ENCODE results near the gene ADGRB3.
"Not testable (repeated sequence)": the region's sequence is repeated elsewhere in the genome, so short reads cannot be mapped to it uniquely, and the experiment has no call there.

ADGRB3 gene

DNA sequence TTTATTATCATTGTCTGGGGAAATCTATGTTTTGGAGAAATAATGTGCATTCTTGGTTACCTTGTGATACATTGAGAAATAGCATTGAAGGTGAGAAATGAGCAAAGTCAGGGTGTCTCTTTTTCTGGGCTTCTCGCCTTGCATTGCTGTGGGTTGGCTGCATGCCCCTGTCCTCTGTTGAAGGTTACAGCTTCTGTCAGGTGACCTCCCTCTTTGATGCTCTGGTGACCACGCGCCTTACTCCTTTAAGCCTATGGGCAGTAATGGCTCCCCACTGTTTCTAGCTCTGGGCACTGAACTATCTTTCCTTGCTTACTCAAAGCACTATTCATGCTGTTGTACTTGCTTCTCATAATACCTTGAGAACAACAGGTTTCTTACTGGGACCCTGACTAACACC lies 14.6 kb downstream of the ADGRB3 start:
- DNase-seq (ENCODE audit: low read depth in 1 of 2, low spot score in 1 of 2): no peak

DNA sequence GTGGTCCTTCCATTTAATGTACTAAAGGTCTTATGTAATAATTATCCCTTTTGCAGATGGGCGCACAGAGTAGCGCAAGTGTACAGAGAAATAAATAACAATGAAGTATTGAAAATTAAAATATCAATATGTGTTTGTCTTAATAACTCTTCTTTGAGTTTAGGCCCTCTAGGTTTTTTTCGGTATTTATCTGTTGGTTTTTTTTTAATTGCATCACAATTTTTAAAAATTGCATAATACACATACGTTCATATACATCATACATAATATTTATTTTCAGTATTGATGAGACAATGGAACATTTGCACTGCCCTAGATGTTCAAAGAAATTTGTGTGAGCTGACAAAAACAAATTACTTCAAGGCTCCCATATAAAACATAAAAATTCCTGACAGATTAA lies 15.1 kb downstream of the ADGRB3 start:
- DNase-seq (ENCODE audit: low read depth in 1 of 2, low spot score in 1 of 2): no peak

DNA sequence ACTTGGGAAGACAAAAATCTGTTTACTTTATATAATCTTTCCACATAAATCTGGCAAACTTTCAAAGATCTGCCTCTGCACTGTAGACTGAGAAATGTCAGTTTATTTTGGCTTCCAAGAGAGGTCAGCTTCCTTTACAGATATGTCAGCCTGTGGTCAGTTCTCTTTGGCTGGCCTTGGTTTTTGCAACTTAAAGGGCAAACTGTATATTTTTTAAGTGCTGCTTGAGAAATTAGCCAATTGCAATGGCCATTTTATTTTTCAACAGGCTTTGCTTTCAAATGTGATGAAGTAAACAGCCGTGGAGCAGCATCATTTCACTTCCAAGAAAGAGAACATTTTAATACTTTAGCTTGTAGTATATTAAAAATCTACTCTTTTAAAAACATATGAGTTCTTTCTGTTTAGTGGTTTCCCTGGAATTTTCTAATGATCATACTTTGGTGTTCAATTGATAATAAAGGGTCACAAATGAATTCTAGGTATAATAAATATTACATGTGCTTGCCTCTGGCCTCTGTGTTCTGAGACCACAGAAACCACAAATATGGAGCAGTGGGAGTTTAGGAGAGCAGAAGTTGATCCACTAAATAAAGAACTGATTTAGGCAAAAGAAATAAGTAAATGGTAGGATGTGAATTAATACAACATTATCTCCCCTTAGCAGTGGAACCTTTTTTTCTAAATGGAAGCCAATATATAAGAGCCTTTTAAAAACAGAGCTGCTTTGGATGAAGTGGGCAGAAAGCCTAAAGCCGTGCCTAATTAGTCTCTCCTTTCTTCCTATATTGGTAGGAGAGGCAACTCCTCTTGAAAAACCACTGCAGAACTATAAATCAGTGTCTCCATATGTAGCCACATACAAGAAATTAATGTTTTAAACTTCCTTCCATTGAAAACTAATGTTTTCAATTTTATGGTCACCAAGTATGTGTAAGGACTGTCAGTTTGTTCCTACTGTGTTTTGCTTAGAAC lies 16.2 kb downstream of the ADGRB3 start:
- DNase-seq (ENCODE audit: low read depth in 1 of 2, low spot score in 1 of 2): no peak

DNA sequence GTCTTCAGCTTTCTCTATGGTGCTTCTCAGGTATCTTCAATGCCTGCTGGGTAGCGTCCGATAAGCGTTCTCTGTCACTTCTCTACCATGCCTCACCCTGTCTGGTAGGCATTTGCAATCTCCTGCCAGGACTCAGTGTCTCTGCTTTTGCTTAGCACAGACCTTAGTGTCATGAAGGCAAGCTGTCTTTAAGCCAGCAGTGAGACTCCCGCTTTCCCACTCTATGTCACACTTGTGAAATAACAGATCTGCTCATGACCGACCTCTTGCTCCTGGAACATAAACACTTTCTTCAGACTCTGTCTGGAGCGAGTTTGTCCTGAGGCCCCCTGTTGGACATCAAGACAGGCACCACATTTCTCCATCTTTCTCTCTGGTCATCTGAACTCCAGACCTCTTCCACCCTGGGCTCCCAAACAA lies 17.0 kb downstream of the ADGRB3 start:
- DNase-seq (ENCODE audit: low read depth in 1 of 2, low spot score in 1 of 2): no peak

DNA sequence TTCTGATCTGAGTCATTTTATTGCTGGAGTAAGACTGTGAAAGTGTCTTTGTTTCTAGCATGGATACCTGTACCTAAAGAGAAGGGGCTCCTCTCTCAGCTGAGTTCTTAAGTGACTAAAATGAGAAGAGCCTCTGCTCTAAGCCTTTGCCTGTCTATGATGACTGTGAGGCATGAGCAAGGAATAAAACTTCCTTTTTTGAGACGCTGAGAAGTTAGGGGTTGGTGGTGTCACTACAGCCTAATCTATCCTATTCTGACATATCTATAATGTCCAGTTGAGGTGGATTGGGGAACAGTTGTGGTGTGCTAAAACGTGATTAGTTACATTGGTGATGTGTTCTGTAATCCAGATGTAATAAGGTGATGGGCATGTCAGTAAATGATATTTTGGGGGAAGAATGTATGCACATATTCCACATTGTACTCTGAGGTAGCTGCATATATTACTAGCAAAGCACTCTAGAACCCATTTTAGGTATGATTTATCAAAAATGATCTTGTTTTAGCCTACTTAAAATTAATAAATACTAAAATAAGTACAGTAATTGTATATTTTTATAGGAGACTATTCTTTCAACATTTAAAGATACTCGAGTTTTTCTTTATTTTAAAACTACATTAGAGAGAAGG lies 18.1 kb downstream of the ADGRB3 start:
- DNase-seq (ENCODE audit: low read depth in 1 of 2, low spot score in 1 of 2): no peak

DNA sequence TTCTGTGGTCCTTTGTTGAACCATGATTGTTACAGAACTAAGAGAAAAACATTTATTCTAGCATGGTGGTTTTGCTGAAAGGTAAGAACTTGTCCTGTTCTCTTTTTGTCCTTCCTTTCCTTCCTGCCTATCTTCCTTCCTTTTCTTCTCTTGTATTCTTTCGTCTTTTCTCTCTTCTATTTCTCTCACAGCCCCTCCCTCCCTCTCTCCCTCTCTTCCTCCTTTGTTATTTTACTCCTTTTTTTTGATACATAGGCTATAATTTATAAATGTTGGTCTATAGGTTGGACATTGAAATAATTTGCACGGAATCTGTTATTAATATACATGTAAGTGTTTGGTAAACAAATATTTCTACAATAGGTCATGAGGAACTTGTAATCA lies 18.6 kb downstream of the ADGRB3 start:
- DNase-seq (ENCODE audit: low read depth in 1 of 2, low spot score in 1 of 2): no peak

DNA sequence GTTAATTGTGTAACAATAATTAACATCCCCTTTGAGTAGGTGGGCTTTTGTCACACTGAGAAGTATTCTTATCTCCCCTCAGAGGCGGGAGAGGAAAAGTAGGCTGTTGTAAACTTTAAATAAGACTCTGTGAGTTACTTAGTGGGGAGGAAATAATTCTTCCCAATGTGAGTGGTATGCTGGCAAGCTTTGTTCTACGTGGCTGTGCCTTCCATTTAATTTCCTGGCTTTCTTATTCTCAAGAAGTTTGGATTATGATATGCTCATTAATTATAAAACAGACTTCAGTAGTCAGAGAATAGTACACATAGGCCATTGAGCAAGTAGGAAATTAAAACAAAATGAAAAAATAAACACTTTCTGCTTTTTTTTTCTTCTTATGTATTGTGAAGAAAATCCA lies 19.1 kb downstream of the ADGRB3 start:
- no peak for DNase-seq (ENCODE audit: low read depth in 1 of 2, low spot score in 1 of 2)

DNA sequence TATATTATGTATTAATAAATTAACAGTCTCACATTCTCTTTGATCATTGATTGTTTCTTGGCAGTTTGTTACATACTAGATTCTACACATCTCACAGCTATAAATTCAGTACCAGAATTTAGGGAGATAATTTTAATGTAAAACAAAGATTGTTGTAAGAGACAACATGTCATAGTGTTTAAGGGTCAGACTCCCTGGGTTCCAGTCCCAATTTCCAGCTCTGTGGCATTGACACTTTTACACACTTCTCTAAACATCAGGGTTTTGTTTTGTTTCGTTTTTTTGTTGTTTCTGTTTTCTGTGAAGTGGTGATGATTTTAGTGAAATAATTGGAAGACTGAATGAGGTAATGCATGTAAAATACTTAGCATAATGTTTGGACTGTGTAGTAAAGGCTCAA lies 19.9 kb downstream of the ADGRB3 start:
- no peak for DNase-seq (ENCODE audit: low read depth in 1 of 2, low spot score in 1 of 2)

DNA sequence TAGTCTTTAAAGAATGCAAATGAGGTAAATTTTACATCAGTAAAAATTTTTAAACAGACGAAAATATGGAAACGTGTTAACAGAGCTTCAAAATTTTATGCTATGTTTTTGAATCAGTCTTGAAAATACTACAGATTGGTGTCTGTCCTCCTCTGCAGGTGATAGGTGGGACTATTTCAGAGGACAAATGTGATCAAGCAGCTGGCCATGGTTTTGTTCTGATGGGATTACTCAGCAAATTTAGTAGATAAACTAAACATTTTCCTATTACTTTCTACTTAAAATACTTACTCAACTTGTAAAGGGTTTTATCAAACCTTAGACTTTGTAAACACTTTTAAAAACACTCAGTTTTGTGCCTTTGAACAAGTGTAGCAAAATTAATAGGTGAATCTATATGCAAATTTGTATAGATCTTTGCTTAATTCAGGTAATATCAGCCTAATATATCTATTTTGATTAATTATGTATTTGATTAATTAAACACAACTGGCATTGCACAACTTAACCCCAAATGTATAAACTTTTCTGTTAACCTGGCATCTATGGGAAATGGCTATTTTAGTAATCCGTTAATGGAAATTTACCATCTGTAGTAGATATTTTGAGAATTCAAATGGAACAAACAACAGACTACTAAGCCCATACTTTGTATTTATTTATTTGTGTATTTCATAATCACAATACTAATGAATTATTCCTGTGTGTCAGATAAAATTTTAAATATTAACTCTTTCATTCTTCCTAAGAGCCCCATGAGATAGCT lies 22.5 kb downstream of the ADGRB3 start:
- no peak for DNase-seq (ENCODE audit: low read depth in 1 of 2, low spot score in 1 of 2)

DNA sequence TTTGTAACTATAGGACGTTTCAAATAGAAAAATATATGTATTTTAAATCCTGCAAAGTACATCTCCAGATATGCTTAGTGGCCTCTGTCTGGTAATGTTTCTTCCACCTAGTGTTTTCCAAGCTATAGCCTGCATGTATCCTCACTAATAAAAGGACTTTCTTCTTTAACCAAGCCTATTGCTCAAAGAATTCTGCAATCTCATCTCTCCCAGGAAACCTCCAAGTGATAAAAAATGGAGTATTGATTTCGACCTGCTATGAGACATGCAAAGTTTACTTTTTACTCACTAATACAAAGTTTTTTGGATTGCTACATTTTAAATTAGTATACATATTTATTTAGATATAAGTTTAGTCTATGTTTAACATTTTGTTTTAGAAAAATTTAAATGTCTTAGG lies 23.3 kb downstream of the ADGRB3 start:
- no peak for DNase-seq (ENCODE audit: low read depth in 1 of 2, low spot score in 1 of 2)

DNA sequence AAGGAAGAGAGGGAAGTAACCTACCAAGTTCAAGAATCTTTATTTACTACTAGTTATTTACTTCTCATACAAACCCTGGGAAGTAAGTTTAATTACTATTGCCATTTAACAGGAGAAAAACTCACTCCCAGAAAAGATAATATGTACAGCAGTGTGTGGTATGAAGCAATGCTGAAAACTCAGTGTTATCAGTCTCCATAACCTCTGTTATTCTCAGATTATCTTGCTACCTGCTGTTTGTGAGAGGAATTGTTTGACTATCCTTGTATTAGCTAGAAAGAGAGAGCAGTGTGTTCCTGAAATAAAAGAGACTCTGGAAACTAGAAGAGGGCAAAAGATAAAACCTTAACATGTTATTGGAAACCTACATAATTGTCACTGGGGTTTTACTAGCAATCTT lies 38.2 kb downstream of the ADGRB3 start:
- no peak for DNase-seq (ENCODE audit: low read depth in 1 of 2, low spot score in 1 of 2)

DNA sequence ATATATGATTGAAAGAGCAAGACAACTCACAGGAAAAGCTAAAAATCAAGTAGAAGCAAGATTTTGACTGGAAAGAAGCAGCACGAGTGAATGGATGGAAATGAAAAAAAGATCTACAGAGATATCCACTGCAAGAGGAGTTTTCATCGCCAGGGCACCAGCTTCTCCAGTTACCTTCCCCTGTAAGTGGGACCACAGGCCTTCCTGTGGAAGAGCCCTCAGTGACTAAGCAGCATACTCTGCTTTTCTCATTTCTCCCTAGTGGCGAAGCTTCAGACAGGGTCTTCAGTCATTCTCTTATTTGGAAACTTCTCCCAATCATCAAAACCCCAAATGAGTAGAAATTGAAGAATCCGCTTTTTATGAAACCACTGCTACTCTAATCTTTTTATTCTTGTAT lies 40.5 kb downstream of the ADGRB3 start:
- DNase-seq (ENCODE audit: low read depth in 1 of 2, low spot score in 1 of 2): no peak

DNA sequence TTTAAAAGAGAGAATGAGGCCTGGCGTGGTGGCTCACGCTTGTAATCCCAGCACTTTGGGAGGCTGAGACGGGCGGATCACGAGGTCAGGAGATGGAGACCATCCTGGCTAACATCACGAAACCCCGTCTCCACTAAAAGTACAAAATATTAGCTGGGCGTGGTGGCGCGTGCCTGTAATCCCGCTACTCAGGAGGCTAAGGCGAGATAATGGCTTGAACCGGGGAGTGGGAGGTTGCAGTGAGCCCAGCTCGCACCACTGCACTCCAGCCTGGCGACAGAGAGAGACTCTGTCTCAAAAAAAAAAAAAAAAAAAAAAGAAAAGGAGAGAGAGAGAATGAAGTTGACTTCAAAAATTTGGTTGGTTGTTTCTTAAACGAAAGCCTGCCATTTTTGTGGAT lies 41.0 kb downstream of the ADGRB3 start:
- DNase-seq (ENCODE audit: low read depth in 1 of 2, low spot score in 1 of 2): not testable (repeated sequence)

DNA sequence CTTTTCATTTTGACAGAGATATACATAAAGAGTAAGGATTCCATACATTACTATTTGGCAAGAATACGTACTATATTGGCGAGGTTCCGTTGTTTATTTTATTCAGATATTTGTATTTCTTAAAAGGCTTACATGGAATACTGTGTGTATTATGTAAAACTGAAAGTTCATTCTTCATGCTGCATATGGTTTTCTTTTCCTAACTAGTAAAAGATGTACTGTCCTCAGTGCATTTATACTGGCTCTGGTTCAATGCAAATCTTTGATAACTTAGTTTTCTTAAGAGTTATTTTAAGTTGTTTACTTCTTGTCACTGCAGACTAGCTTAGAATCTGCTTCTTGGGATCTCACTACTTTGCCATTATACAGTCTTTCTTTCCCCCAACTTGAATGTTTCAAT lies 42.0 kb downstream of the ADGRB3 start:
- no peak for DNase-seq (ENCODE audit: low read depth in 1 of 2, low spot score in 1 of 2)

DNA sequence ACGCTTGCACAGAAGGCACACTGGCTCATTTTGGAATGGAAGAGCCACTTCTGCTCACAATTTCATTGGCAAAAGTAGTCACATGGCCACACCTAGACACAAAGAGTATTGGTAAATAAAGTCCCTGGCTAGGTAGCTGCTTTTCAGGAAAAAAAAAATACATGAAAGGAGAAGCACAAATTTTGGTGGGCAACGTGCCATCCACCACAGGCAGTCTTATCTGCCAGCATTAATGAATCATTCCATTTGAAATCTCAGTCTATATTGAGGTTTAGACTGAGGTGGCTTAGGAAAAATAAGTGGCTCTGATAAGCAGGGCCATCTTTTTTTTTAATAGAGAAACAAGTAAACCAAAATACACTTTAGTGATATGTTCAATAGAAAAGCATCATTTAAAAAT lies 44.3 kb downstream of the ADGRB3 start:
- DNase-seq (ENCODE audit: low read depth in 1 of 2, low spot score in 1 of 2): no peak

DNA sequence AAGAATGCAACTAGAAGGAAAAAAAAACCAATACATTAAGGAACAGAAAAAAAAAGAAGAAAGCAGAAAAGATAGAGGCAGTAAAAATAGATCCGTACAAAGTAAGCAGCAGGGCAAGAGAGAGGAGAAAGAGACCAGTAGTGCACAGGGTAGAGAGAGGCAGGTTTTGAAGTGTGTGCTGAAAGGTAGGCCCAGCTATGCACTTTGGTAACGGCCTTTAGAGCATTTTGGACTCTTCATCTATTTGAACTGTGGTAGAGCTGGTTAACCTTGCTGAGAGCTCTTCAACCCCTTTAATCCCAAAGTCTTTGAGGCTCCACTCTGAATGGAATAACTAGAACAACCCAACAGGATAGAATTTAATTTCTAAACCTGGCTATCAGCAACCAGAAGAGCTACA lies 45.2 kb downstream of the ADGRB3 start:
- DNase-seq (ENCODE audit: low read depth in 1 of 2, low spot score in 1 of 2): no peak

DNA sequence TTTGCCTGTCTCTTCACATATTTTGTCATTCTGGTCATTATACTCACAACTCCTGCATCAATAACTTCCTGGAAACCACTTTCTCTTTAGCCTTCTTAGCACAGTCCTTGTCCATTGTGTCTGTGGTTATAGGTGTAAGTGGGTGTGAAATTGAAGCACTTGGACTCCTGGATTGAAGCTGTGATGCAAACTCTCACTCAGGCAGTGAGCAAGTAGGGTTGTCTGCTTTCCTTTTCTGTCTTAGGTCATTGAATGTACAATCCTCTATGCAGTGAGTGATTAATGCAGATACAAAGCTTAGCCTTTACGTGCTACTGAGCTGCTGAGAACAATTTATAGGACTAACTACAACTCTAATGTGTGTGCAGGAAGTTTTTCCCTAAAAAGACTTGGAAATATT lies 54.8 kb downstream of the ADGRB3 start:
- no peak for DNase-seq (ENCODE audit: low read depth in 1 of 2, low spot score in 1 of 2)

DNA sequence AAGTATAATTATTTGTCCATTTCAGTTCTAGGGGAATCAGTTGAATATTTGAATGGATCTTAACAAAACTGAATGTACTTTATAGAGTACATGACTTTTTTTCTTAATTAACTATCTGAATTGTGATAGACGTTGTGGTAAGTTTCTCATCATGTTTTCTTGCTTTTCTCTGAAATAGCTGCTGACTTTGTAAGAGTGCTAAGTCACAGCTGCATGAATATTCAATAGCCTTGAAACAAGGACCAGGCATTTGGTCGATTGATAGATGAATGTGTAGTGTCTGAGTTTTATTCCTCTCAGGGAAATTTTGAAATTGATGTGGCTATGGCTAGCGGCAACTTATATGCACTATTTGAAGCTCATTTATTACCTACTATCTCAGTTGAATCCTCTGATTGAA lies 56.0 kb downstream of the ADGRB3 start:
- no peak for DNase-seq (ENCODE audit: low read depth in 1 of 2, low spot score in 1 of 2)

DNA sequence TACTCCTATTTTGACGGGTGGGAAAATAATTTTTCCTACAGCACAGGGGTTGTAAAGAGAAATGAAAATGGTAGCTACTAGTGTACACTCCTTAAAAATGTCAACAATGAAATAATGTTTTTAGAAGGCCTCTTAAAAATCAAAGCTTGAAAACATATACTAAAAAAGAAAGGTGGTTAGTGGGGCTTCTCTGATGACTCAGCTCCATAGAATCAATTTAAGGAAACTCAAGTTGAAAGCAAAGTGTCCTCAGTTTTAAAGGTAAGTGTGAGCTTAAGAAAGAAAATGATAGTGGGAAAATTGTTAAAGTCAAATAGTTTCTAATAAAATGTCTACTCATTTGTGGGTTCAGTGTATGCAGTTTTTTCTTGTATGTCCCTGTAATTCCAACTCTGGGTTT lies 58.2 kb downstream of the ADGRB3 start:
- DNase-seq (ENCODE audit: low read depth in 1 of 2, low spot score in 1 of 2): no peak

DNA sequence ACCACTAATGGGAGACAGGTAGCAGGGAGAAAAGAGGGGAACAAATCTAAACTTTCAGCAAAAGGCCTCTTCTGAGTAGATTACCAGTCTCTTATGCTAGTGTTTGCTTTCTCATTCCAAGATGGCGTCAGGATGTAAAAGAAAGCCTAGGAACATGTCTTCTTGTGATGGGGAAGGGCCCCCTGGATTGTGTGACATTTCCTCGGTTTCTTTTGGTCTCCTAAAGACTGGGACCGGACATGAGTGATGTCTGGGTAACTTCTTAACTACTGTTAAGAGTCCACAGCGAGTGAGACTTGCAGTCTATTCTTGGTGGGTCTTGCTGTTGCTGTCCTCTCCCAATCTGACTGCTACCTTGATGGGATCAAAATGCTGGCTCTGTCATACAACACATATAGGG lies 60.3 kb downstream of the ADGRB3 start:
- no peak for DNase-seq (ENCODE audit: low read depth in 1 of 2, low spot score in 1 of 2)

DNA sequence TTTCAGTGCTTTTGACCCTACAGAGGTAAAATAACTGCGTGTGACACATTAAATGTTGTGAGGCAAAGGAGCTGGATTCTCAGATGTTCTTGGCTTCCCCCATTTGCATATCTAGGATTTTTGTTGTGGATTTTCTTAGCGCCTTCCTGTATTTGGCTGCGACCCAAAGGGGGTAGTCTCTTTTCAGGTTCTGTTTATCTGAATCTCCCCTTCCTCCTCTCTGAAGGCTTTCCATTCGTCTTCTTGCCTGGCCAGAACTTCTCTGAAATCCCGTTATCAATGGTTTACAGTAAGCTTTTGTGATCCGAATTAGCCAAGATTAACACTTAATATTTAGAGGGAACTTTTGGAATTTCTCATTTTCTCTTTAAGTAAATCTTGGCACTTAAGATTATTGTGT lies 60.8 kb downstream of the ADGRB3 start:
- no peak for DNase-seq (ENCODE audit: low read depth in 1 of 2, low spot score in 1 of 2)

DNA sequence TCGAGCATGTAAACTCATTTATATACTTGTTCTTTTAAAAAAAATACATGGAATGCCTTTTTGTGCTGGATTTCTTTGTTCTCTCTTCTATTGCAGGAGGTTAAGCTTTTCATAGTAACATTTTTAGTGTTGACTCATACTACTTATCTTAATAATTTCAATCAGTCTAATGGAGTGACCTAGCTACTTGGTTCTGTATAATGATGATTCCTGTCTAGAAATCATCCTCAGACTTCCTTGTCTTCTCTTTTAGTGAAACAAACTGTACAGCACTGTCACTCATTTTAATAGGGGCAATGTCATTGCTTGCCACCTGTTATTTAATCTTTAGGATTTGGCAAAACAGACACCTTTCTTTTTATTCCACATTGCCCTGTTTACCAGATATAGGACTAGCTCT lies 62.3 kb downstream of the ADGRB3 start:
- DNase-seq (ENCODE audit: low read depth in 1 of 2, low spot score in 1 of 2): no peak

Measured in activated T-helper 1 cell treated with anti-CD3 and anti-CD28 coated beads, Interleukin-2, amount 50 U/mL, for 16 hours (primary cell).